HTR-8/SVneo (cell line): ENCODE measurements around the gene HAS3.
"Not testable (repeated sequence)": the region's sequence is repeated elsewhere in the genome, so short reads cannot be mapped to it uniquely, and the experiment has no call there.

ENCODE experiments used
- DNase-seq: peaks from one replicate; pipeline ENCODE4 v3.0.0; 2011; ENCODE audit warnings: low spot score, mixed read lengths; ENCODE audit not compliant: insufficient read length
- FAIRE-seq: peaks from 2 replicates; lab custom pipeline; 2011; peaks lifted over from hg19 to GRCh38; lab: Jason Lieb, UNC

The HAS3 gene

DNA sequence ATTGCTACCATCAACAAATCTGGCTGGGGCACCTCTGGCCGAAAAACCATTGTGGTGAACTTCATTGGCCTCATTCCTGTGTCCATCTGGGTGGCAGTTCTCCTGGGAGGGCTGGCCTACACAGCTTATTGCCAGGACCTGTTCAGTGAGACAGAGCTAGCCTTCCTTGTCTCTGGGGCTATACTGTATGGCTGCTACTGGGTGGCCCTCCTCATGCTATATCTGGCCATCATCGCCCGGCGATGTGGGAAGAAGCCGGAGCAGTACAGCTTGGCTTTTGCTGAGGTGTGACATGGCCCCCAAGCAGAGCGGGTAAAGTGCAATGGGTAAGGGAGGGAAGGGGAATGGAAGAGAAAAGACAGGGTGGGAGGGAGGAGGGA lies 9.5 kb downstream of the HAS3 start:
- DNase-seq (no peak), FAIRE-seq (no peak)

DNA sequence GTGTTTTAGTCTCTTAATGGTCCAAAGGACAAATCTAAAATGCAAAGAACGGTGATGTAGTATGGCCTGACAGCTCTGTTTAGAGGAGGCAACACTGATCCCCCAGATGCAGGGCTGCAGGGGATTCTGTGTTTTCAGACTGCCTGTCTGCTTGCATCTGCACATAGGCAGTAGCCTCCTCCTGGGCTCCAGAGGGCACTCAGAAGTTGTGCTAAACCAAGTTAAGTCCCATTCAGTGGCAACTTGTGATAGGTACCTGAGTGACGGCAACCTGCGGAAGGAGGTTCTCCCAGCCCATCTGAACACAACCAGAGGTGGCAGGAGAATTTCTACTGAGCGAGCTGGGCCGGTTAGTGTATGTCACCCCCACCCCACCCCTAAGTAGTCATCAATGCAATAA lies 9.9 kb downstream of the HAS3 start:
- no peak for FAIRE-seq
- DNase-seq, result no peak

DNA sequence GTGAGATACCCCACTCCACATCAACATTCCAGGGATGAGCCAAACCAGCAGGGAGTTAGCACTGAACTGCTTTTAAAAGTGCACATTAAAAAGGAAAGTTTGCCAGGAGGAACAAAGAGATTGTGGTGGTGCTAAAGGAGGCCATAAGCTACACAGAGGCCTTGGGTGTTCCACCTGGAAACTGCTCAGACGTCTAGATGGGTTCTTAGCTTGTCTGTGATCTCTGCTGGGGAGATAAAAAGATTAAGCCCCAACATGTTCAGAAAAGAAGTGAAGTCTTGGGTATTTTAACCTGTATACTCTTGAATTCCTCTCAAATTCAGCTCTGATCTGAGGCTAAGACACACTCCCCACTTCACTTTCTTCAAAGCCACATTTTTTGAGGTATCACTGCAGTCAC lies 10.4 kb downstream of the HAS3 start:
- DNase-seq, result no peak
- FAIRE-seq, result no peak

DNA sequence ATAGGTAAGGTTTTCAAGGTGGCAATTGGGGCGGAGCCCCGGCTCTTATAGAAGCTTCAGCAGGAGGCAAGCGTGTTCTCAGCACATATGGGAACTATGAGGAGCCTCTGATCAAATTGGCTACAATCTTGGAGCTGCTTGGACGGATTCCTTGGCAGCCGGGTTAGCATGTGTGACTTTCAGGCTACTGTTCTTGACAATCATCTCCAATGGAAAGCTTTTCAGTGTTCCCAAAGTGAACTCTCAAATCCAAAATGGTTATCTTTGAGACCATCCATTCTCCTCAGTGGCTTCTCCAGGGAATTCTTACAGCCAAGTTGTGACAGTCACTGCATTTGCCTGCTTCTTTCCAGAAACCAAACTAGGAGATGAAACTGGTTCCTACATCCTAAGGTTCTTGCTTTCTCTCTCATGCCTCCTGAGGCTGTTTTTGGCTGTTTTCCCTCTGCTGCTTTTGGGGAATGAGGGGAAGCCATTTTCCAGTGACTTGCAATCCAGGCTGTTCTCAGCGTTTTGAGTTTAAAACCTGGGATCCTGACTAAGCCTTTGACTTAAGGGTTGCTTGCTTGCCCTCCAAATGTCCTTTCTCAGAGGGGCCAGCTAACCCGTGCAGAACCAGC lies 10.9 kb downstream of the HAS3 start:
- FAIRE-seq, result no peak

DNA sequence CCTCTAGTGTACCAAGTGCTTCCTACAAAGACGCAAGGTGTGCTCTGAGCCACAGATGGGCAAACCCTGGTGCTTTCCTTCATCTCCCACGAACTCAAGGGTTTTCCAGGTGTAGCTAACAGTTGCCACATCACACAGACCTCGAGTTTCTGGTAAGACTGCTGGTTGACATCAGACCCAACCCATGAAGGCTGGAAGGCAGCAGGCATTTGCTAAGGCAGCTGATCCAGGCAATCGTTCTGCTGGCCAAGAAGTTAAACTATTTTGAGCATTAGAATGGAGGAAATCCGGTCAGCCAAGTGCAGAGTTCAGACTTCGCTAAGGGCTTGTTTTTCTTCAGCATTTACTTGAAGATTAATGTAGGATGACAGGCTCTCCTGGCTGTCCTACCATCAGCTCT lies 11.5 kb downstream of the HAS3 start:
- no peak for DNase-seq
- no peak for FAIRE-seq

More for the DNA sequence above, 10.9 kb downstream of the HAS3 start:
- DNase-seq, result no peak

DNA sequence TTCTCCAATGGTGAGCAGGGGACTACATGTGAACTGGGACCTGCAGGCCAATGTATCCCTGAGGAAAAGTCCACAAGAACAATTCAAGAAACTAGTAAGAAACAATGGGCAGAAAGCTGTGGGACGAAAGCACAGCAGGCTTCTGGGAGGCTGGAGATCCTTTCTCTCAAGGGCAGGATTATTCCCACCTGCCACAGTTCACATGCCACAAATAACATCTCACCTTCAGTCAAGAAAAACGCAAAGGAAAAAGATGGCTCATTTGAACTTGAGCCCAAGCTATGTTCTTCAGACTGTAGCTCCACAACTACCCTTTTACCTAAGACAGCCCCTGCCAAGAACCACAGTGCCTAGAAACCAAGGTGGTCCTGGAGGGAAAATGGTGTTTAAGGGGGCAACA lies 13.0 kb downstream of the HAS3 start:
- DNase-seq, result no peak
- FAIRE-seq, result no peak

DNA sequence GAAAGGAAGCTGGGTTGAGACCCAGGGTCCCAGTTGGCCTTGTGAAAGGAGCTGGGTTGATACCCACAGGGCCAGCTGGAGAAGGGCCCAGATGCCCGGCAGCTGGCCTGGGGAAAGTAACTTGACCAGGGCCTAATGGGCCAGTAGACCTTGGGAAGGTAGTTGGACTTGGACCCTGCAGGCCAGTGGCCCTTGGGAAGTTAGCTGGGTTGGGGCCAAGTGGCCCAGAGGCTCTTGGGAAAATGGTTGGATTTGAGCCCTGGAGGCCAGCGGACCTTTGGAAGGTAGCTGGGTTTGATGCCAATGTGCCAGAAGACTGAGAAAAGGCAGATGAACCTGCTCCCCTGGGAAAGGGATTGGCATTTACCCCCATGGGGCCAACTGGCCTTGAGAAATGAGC lies 13.5 kb downstream of the HAS3 start:
- FAIRE-seq (no peak), DNase-seq (no peak)

DNA sequence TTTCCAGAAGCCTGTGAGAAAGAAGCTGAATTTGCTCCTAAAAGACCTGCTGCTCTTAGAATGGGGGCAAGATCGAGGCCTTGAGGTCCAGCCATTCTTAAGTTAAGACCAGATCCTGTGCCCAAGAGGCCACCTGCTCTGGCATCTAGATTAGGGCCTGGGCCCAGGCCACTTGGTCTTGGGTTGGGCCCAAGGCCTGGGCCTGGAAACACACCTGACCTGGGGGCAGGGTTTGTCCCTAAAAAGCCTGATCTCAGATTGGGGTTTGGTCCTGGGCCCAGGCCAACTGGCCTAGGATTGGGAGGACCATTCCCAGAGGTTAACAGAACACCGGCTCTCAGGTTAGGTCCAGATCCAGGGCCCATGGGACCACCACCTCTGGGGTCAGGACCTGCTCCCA lies 14.1 kb downstream of the HAS3 start:
- DNase-seq (no peak), FAIRE-seq (no peak)

DNA sequence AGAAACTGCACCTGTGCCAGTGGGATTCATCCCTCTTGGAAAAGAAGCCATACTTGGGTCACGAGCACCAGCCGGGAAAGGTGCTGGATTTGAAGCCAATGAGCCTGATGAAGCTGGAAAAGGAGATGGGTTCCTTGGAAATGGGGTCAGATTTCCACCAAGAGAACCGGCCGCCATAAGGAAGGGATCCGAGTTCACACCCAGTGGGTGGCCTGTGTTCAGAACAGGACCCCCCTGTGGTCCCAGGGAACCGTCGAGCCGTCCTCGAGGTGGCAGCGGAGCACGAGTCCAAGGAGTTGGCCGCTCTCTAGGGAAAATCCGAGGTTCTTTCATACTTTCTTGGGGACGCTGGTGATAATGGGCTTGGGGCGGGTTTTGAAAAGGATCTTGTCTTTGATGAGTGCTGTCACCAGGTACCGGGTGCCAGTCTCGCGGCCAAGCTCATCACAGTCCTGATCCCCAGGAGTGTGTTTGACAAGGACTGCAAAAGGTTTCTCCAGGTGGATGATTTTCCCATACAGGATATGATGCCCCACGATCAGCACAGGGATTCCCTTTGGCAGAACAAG lies 14.7 kb downstream of the HAS3 start:
- no peak for FAIRE-seq
- DNase-seq, result no peak

DNA sequence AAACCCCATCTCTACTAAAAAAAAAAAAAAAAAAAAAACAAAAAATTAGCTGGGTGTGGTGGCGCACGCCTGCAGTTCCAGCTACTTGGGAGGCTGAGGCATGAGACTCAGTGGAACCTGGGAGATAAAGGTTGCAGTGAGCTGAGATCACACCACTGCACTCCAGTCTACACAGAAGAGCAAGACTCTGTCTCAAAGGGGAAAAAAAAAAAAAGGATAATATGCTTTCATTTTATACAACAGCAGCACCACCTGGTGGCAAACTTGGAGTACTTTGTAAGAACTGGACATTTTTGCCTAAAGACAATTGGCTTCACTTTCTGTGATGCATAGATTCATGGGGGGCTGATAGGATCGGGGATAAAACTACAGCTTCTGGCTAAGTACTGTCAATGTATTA lies 18.5 kb downstream of the HAS3 start:
- no peak for DNase-seq

DNA sequence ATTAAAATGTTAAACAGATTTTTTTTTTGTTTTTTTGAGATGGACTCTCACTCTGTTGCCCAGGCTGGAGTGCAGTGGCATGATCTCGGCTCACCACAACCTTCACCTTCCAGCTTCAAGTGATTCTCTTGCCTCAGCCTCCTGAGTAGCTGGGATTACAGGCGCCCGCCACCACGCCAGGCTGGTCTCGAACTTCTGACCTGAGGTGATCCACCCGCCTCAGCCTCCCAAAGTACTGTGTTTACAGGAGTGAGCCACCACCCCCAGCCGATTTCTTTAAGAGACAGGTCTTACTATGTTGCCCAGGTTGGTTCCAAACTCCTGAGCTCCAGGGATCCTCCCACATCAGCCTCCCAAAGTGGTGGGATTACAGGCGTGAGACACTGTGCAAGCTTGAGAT lies 19.0 kb downstream of the HAS3 start:
- not testable (repeated sequence) for DNase-seq, FAIRE-seq

More for the DNA sequence above, 18.5 kb downstream of the HAS3 start:
- FAIRE-seq, result peak; percentile 51

DNA sequence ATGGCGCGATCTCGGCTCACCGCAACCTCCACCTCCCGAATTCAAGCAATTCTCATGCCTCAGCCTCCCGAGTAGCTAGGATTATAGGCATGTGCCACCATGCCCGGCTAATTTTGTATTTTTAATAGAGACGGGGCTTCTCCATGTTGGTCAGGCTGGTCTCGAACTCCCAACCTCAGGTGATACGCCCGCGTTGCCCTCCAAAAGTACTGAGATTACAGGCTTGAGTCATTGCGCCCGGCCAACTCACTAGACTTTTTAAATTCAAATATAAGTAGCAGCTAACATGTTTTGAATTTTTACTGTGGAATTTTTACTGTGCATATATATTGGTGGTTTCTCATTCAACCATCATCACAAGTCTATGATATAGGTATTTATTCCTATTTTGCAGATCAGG lies 19.5 kb downstream of the HAS3 start:
- not testable (repeated sequence) for DNase-seq, FAIRE-seq

DNA sequence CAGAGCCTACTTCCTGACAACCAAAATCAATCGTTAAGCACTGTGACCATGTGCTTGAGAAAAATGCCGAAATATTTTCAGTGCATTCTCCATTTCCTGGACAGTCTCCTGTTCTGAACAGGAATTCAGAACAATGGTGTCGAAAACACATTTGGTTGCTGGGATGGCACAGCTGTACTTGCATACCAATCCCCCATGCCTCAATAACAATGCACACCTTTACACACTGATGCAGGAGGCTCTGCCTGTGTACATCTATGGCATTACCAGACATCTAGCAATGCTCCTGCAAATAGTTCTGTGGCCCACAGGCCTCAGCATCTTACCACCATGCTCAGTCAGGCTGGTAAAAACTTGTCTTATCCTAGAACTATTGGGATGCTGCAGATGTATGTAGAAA lies 20.8 kb downstream of the HAS3 start:
- FAIRE-seq, result no peak
- DNase-seq, result no peak

DNA sequence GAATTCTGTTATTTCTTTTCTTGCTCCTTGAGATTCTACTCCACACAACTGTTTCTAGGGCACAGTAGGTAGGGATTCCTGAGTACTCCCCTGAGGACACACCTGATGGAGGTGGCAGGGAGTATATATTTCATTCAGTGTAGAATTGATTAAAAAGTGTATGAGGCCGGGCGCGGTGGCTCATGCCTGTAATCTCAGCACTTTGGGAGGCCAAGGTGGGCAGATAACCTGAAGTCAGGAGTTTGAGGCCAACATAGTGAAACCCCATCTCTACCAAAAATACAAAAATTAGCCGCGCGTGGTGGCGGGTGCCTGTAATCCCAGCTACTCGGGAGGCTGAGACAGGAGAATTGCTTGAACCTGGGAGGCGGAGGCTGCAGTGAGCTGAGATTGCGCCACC lies 21.3 kb downstream of the HAS3 start:
- DNase-seq, FAIRE-seq: not testable (repeated sequence)

DNA sequence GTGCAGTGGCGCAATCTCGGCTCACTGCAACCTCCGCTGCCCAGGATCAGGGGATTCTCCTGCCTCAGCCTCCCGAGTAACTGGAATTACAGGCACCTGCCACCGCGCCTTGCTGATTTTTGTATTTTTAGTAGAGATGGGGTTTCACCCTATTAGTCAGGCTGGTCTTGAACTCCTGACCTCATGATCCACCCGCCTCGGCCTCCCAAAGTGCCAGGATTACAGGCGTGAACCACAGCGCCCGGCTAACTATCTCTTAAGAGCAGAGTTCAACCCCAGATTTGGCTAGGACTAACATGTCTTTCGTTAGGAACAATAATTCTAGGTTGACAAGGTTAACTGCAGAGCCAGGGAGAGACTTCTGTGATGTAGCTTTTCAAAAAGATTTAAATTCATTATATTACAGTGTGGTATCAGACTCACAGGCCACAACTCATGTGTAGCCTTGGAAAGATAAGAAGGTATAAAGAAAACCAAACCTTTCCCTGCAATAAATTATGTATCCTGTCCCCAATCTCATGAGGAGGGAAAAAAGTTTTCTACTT lies 22.6 kb downstream of the HAS3 start:
- DNase-seq, result no peak
- no peak for FAIRE-seq

DNA sequence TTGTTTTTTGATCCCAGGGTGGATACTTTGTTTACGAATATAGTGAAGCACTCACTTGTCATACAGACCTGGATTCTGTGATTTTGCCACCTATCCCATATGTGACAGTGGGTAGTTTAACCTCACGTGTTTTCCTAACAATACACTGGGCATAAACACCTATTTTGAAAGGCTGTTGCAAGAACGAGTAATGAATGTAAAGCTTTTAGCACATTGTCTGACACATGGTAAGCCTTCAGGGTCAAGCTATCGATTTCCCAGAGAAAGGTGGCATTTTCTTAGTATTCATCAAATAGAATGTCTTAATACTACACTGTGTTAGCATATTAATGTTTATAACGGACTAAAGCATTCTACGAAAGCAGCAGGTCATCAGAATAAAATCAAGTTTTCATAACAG lies 25.0 kb downstream of the HAS3 start:
- DNase-seq (no peak), FAIRE-seq (no peak)

DNA sequence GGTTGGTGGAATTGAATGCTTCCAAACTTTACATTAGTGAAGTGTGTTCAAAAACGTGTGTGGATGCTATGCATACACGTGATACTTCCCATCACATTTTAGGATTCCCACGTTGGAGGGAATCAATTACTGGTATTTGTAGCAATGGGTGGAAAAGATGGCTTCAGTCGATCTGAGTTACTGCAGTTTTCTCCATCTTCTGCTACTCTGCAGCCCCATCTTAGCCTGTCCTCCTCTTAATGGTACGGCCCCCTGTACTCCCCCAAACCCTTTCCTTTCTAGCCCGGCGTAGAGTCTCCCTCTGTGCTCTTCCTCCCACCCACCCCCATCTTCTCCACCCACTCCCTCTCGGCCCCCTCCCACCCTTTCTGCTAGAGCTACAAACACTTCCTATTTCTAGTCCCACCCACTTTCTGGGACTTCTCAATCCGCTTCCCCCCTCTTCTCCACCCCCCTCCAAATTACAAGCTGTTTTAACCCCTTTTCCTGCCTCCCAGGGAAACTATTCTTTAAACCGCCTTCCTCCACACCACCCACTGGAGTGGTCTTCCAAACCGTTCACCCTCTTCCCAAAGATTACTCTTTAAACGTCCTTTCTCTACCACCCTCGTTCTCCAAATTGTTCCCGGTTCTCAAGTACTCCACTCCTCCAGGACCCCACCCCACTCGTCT lies 25.9 kb downstream of the HAS3 start:
- DNase-seq (no peak), FAIRE-seq (no peak)

DNA sequence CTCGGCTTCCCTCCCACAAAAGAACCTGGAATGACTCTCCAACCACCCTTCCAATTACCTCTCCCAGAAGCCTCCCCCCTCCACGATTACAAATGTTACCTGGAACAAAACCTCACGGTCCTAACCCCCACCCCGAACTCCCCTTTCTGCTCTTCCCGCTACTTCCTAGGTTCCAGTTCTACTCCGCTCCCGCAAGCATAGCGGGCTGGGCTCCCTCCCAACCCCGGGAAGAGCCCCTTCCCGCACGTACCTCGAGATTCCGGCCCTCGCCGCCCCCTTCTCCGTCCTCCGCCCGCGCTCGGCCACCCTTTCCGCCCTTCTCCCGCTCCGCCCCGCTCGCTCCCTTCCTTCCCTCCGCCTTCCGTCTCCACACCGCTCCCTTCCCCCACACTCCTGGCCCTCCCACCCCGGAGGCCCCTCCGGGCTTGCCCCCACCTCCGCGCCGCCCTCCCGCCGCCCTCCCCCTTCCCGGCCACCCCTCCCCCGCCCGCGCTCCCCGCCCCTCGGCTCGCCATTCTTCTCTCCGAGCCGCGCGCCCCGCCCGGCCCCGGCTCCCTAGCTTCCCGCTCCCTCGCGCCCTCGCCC lies 26.5 kb downstream of the HAS3 start:
- peak; percentile 86 for DNase-seq
- FAIRE-seq, result peak; percentile 69

DNA sequence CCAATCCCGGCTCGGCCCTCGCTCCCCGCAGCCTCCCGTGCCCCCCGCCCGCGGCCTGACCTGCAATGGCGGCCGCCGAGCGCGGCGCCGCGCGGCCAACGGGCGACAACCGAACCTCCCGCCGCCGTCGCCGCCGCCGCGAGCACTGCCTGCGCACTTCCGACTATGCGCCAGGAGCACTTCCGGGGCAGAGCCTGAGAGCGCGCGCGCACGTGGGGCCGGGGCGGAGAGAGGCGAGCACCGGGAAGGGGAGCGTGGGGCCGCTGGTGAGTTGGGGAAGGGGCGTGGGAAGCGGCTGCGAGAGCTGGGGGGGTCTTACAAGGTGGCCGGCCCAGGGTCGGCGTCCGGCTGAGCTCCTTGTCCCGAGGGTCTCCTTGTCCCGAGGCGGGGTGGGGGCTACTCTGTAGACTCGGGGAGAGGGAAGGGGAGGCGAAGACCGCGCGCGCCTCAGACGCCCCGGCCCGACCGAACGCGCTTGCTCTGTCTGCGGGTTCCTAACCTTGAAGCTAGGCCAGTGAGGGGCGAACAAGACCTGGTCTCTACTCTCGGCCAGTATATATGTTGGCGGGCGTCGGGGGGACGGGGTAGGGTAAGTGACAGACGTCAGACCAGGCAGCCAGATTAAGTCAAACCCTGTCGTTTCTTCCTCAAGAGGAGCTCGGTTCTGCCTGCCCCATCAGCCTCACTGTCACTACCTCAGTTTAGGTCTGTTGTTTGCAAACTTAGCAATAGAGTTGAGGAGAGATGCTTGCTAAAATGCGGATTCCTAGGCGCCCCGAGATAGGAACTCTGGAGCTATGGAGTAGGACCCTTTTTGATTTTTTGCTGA lies 27.2 kb downstream of the HAS3 start, which contains the start of the genes CHTF8 and UTP4:
Gene CHTF8, minus strand, starts transcription at position 165 of the 829 bp plus-strand sequence. CDS start 11,130 bp downstream, outside the sequence.
Gene UTP4, plus strand, starts transcription at position 226 of the 829 bp plus-strand sequence. CDS start 811 bp downstream, outside the sequence.
- peak; percentile 86 for FAIRE-seq
- peak; percentile 84 for DNase-seq

DNA sequence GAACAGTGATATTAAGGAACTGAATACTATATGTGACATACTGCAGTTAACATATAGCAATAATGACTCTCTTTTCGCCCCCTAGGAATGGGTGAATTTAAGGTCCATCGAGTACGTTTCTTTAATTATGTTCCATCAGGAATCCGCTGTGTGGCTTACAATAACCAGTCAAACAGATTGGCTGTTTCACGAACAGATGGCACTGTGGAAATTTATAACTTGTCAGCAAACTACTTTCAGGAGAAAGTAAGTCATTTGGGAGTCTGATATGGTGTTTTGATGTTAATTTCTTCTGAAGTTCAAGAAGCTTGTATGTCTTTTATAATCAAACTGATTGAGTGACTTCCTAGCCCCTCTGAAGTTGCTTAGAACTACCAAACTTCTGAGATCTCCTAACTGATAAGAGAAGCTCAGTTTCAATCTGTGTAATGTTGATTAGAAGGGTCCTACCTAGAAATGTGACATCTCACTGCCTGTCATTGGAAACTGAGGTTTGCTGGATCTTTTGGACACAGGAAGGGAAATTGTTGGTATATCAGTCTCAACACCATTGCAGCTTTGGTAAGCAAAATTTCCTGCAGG lies 28.0 kb downstream of the HAS3 start:
- DNase-seq (no peak), FAIRE-seq (no peak)
